Stimulated activated CD4-positive, alpha-beta T cell treated with anti-CD3 and anti-CD28 coated beads, TNF-alpha, amount 100 ng/mL, for 4 hours (primary cell): Measurements from ENCODE around the gene PML.

Source experiments
- DNase-seq, 3 experiments: peaks; one replicate each; pipeline ENCODE4 v3.0.0-alpha.2; 2020; ENCODE audit warnings: low read depth in 3 of 3

Gene PML

GRCh38 chr15:74007820-74008371, 13.4 kb downstream of the PML start:
- DNase-seq, result no peak

GRCh38 chr15:74008901-74009300, 14.4 kb downstream of the PML start:
- no peak for DNase-seq

- DNase-seq, result no peak
Observed at GRCh38 chr15:74010929-74011540, 16.5 kb downstream of the PML start.

GRCh38 chr15:74011610-74012009, 17.1 kb downstream of the PML start:
- no peak for DNase-seq

GRCh38 chr15:74013374-74013894, 18.9 kb downstream of the PML start:
- no peak for DNase-seq

- DNase-seq, result no peak
Observed at GRCh38 chr15:74019734-74020133, 25.2 kb downstream of the PML start.

GRCh38 chr15:74022706-74023470, 28.4 kb downstream of the PML start:
- no peak for DNase-seq

- DNase-seq, result no peak
Observed at GRCh38 chr15:74024687-74025086, 30.2 kb downstream of the PML start.

GRCh38 chr15:74025436-74025835, 30.9 kb downstream of the PML start:
- DNase-seq, result no peak

GRCh38 chr15:74027688-74028087, 33.2 kb downstream of the PML start:
- no peak for DNase-seq

- DNase-seq, result no peak
Observed at GRCh38 chr15:74028646-74029045, 34.1 kb downstream of the PML start.

- no peak for DNase-seq
Observed at GRCh38 chr15:74032046-74032445, 37.5 kb downstream of the PML start.

- DNase-seq, result no peak
Observed at GRCh38 chr15:74032606-74033561, 38.4 kb downstream of the PML start.

GRCh38 chr15:74034206-74034755, 39.8 kb downstream of the PML start:
- no peak for DNase-seq

- DNase-seq, result no peak
Observed at GRCh38 chr15:74035121-74036017, 40.9 kb downstream of the PML start.

GRCh38 chr15:74036271-74037170, 42.0 kb downstream of the PML start:
- no peak for DNase-seq

- DNase-seq, result no peak
Observed at GRCh38 chr15:74037171-74038117, 42.9 kb downstream of the PML start.
